Upper lobe of right lung (tissue), 1 donor: ENCODE results near the gene PTGDR2. TPM values are rescaled to one million over a fixed set of nuclear protein-coding genes. Genes with fewer than 3 reads are reported as not detected.
A peak's percentile ranks its signal among the peaks of the same experiment; 100 is the strongest.

ENCODE experiments used
- ATAC-seq: fragments of 200-7000 bp; cut with Tn5 transposase; one replicate; pipeline ENCODE4 v1.9.1; 2020; ENCODE audit warnings: mild to moderate bottlenecking, moderate library complexity
- DNase-seq: peaks from one replicate; pipeline ENCODE4 v3.0.0-alpha.2; 2020
- H3K27ac ChIP-seq: fragments of 200-600 bp; one replicate; pipeline ENCODE4 v1.8.0; 2022
- H3K27me3 ChIP-seq: fragments of 200-600 bp; one replicate; pipeline ENCODE4 v1.8.0; 2022; ENCODE audit warnings: mild to moderate bottlenecking
- H3K36me3 ChIP-seq: fragments of 200-600 bp; one replicate; pipeline ENCODE4 v1.8.0; 2022
- H3K4me1 ChIP-seq: fragments of 200-600 bp; one replicate; pipeline ENCODE4 v1.8.0; 2022
- H3K4me3 ChIP-seq: fragments of 200-600 bp; one replicate; pipeline ENCODE4 v1.8.0; 2022; ENCODE audit warnings: mild to moderate bottlenecking
- H3K9me3 ChIP-seq: fragments of 200-600 bp; one replicate; pipeline ENCODE4 v1.8.0; 2022
- CTCF ChIP-seq: fragments of 200-600 bp; IDR thresholded peaks from one replicate; pipeline ENCODE4 v1.8.0; 2022; ENCODE audit warnings: antibody characterized with exemption
- intact Hi-C: fragments of 100-400 bp; cut with DNase I; formaldehyde crosslinking; loops from one replicate; pipeline ENCODE4 v1.11.0; 2022
- total RNA-seq: library from RNA; stranded (reverse); fragmentation: NEBNext Ultra II Directional; extraction: Animal tissue kit (Norgen Biotek cat#: 25700); gene quantifications from one replicate; pipeline ENCODE4 v1.2.1, GENCODE V29; 2021
- donor health status: DM: no; HTN: yes; CAD: no; lungs with severe emphysema.

Gene PTGDR2
- total RNA-seq, 1 donor from 2014 or later, result 1.8 TPM

GRCh38 chr11:60873533-60873932, 17.8 kb upstream of the PTGDR2 start:
- peaks cover 20% of the 10 kb centered on the region for H3K4me1 ChIP-seq
- DNase-seq, result peak; percentile 44
- intact Hi-C loops, result no loop called here
- ATAC-seq, result no peak
- no peak overlapping the region for H3K4me3 ChIP-seq
- H3K9me3 ChIP-seq, result no peaks in the 10 kb centered on the region
- H3K27me3 ChIP-seq, result no peaks in the 10 kb centered on the region
- no peak overlapping the region for H3K27ac ChIP-seq
- no peak for TF ChIP-seq CTCF
- no peaks in the 10 kb centered on the region for H3K36me3 ChIP-seq

- H3K4me3 ChIP-seq, result no peak overlapping the region
- ATAC-seq (peak; percentile 6), DNase-seq (peak; percentile 49)
- TF ChIP-seq CTCF, result no peak
- intact Hi-C loops, result no loop called here
- H3K36me3 ChIP-seq, result no peaks in the 10 kb centered on the region
- no peaks in the 10 kb centered on the region for H3K9me3 ChIP-seq
- H3K27ac ChIP-seq, result no peak overlapping the region
- H3K4me1 ChIP-seq, result peaks cover 20% of the 10 kb centered on the region
- no peaks in the 10 kb centered on the region for H3K27me3 ChIP-seq
These were observed 17.3 kb upstream of the PTGDR2 start for GRCh38 chr11:60872961-60873524.

- DNase-seq (peak; percentile 48), ATAC-seq (peak; percentile 51)
- Histone ChIP-seq H3K27me3 (no peaks in the 10 kb centered on the region), H3K27ac (no peak overlapping the region), H3K4me1 (peaks cover 20% of the 10 kb centered on the region), H3K36me3 (no peaks in the 10 kb centered on the region), H3K9me3 (no peaks in the 10 kb centered on the region), H3K4me3 (no peak overlapping the region)
- intact Hi-C loops, result no loop called here
- no peak for TF ChIP-seq CTCF
These were observed 16.6 kb upstream of the PTGDR2 start for GRCh38 chr11:60872124-60872960.

- Histone ChIP-seq H3K27me3 (no peaks in the 10 kb centered on the region), H3K4me3 (no peak overlapping the region), H3K4me1 (peaks cover 20% of the 10 kb centered on the region), H3K36me3 (no peaks in the 10 kb centered on the region), H3K27ac (no peak overlapping the region), H3K9me3 (no peaks in the 10 kb centered on the region)
- intact Hi-C loops, result no loop called here
- ATAC-seq (peak; percentile 11), DNase-seq (peak; percentile 64)
- TF ChIP-seq CTCF, result peak; percentile 9
These were observed 15.8 kb upstream of the PTGDR2 start for GRCh38 chr11:60871378-60872061.

GRCh38 chr11:60870733-60871377, 15.1 kb upstream of the PTGDR2 start:
- H3K27ac ChIP-seq, result no peak overlapping the region
- no peaks in the 10 kb centered on the region for H3K9me3 ChIP-seq
- DNase-seq, result no peak
- peaks cover 20% of the 10 kb centered on the region for H3K4me1 ChIP-seq
- no peak for ATAC-seq
- intact Hi-C loops, result no loop called here
- no peak for TF ChIP-seq CTCF
- no peaks in the 10 kb centered on the region for H3K36me3 ChIP-seq
- no peak overlapping the region for H3K4me3 ChIP-seq
- H3K27me3 ChIP-seq, result no peaks in the 10 kb centered on the region
